ENCODE measurements around the gene CD96.
"Not testable (repeated sequence)": the region's sequence is repeated elsewhere in the genome, so short reads cannot be mapped to it uniquely, and the experiment has no call there.

Gene CD96

GRCh38 chr3:111548756-111549155, 6.8 kb downstream of the CD96 start:
- no peak for DNase-seq (ENCODE audit: low spot score)

GRCh38 chr3:111561902-111562301, 19.9 kb downstream of the CD96 start:
- DNase-seq (ENCODE audit: low spot score), result not testable (repeated sequence)

- DNase-seq (ENCODE audit: low spot score), result no peak
Observed at GRCh38 chr3:111566844-111567243, 24.8 kb downstream of the CD96 start.

- DNase-seq (ENCODE audit: low spot score), result peak; percentile 76
Observed at GRCh38 chr3:111568355-111568754, 26.4 kb downstream of the CD96 start.

DNA sequence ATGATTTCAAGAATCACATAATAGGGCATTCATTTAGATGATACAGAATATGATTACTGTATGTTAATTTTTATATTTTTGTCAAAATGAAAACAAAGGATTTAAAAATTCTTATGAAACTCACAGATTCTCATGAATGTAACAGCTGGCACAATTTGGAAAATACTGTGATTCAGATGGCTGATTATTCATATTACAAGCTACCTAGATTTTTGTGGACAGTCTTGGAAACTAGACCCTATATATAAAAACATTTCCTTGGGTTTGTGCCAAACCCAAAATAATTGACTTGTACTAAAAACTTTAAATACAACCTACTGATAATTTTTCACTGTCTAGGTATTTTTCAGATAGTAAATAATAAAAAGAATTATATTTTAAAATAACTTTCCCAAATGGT, 26.9 kb downstream of the CD96 start:
- DNase-seq (ENCODE audit: low spot score), result no peak

GRCh38 chr3:111570404-111571030, 28.5 kb downstream of the CD96 start:
- no peak for DNase-seq (ENCODE audit: low spot score)

- DNase-seq (ENCODE audit: low spot score), result no peak
Observed at GRCh38 chr3:111571282-111571681, 29.3 kb downstream of the CD96 start.

GRCh38 chr3:111571907-111572460, 30.0 kb downstream of the CD96 start:
- no peak for DNase-seq (ENCODE audit: low spot score)

GRCh38 chr3:111577113-111577512, 35.1 kb downstream of the CD96 start:
- DNase-seq (ENCODE audit: low spot score), result no peak

DNA sequence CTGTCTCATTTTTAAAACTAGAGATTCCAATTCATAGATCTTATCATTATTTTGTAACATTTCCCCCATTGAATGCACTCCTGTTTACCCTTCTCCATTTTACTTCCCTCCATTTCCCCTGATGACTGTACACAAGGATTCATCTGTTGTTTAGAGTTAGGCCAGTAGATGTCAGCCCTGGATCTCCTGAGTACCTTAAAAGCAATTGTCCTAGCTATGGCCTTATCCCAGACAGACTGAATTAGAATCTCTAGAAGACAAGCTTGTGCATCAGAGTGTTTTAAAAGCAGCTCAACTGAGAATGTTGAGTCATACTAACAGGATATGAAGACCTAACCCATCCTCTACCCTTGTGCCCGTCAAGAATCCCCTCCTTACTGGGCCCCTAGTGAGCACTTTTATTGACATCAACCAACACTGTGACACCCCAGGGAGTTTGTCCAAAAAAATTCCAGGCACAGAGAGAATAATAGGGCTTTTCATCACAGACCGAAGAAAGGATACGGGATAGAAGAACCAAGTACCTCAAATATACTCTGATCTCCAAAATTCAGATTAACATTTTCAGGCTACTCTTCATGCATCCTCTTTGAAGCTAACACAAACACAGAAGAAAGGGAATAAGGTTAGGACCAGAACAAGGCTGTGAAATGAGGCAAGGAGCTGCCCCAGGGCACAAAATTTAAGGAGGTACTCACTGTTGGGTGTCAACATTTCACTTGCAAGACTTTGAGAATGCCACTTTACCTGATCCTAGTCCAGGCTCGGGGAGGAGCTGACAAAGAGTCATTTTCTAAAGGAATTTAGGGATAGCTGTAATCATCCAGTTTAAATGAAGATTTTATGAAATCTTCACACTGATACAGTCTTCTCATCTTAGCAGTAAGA, 36.0 kb downstream of the CD96 start:
- DNase-seq (ENCODE audit: low spot score), result peak; percentile 49

DNA sequence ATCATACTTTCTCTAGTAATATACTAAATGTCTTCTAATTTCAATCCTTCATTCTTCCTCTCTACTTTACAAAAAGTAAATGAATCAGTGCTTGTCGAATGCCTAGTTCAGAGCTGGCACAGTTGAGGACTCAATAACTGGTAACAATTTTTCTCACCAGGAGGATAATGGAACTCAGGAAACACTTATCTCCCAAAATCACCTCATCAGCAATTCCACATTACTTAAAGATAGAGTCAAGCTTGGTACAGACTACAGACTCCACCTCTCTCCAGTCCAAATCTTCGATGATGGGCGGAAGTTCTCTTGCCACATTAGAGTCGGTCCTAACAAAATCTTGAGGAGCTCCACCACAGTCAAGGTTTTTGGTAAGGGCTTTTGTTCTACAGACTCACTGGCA, 36.9 kb downstream of the CD96 start:
- no peak for DNase-seq (ENCODE audit: low spot score)

DNA sequence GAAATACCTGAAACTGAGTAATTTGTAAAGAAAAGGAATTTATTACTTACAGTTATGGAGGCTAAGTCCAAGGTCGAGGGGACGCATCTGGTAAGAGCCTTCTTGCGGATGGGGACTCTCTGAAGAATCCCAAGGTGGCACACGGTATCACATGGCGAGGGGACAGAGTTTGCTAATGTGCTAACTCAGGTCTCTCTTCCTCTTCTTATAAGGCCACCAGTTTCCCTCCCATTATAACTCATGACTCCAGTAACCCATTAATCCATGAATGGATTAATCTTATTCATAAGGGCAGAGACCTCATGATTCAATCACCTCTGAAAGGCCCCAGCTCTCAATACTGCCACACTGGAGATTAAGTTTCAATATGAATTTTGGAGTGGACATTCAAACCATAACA, 37.5 kb downstream of the CD96 start:
- no peak for DNase-seq (ENCODE audit: low spot score)

- DNase-seq (ENCODE audit: low spot score), result peak; percentile 7
Observed at GRCh38 chr3:111581403-111582119, 39.6 kb downstream of the CD96 start.

- no peak for DNase-seq (ENCODE audit: low spot score)
Observed at GRCh38 chr3:111582120-111582474, 40.1 kb downstream of the CD96 start.

- DNase-seq (ENCODE audit: low spot score), result no peak
Observed at GRCh38 chr3:111584744-111585143, 42.7 kb downstream of the CD96 start.

DNA sequence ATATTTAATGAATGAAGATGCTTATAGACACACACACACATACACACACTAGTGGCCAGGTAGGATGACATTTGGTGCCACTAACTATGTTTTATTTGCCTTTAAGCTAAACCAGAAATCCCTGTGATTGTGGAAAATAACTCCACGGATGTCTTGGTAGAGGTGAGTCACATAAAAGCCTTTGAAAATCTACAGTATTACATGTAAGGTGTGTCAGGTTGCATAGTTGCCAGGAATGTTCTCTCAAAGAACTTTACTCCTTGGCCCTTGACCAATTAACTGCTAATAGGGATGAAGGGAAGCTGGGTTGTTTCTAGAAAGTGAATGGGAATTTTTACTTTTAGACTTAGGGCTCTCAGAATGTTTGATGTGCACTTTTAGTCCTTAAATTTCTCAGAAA, 43.2 kb downstream of the CD96 start:
- no peak for DNase-seq (ENCODE audit: low spot score)

- DNase-seq (ENCODE audit: low spot score), result no peak
Observed at GRCh38 chr3:111588527-111588926, 46.5 kb downstream of the CD96 start.

- no peak for DNase-seq (ENCODE audit: low spot score)
Observed at GRCh38 chr3:111589303-111590142, 47.5 kb downstream of the CD96 start.

DNA sequence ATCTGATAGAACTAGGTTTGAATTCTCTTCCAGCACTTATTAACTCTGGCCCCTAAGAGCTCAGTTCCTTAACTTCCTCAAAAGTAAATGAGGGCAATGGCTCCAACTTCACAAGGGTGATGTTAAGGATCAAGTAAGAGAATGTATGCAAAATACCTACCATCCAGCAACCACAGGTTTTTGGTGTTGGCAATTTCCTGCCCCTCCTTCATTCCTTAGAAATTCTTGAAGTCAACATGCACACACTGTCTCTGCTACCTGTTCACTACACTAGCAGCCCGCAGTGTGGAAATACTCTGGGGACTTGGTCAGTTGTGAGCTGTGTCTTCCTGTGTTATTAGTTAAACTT, 48.1 kb downstream of the CD96 start:
- no peak for DNase-seq (ENCODE audit: low spot score)

DNA sequence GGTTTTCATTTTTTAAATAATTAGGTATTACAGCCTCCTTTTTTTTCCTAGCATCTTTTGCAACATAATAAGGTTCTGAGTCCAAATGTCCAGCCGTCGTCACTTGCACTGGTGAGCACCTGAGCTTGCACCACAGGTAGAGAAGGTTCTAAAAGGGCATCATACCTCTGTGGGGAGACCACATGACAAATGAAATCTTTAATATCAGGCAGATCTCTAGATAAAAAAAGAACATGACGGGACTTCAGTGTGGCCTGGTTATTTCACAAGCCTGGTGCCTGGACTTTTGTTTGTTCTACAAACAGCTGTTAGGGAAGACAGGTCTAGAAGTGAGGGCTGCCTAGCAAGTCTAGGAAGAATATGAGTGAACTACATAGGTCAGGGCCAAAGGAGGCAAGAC, 49.6 kb downstream of the CD96 start:
- no peak for DNase-seq (ENCODE audit: low spot score)

GRCh38 chr3:111592143-111592542, 50.1 kb downstream of the CD96 start:
- no peak for DNase-seq (ENCODE audit: low spot score)

All from SK-N-DZ (cell line).